GM18520 (cell line): ENCODE measurements around the gene NKX2-8.
A peak's percentile ranks its signal among the peaks of the same experiment; 100 is the strongest.
"Not testable (repeated sequence)": the region's sequence is repeated elsewhere in the genome, so short reads cannot be mapped to it uniquely, and the experiment has no call there.

ENCODE experiments used
- ATAC-seq: cut with Tn5 transposase; IDR thresholded peaks from one replicate; pipeline ENCODE4 v1.9.1; 2021; ENCODE audit not compliant: unreplicated experiment

NKX2-8 gene

GRCh38 chr14:36580856-36581831 lies 1.3 kb downstream of the NKX2-8 start:
- no peak for ATAC-seq

- ATAC-seq, result no peak
These were observed 2.1 kb downstream of the NKX2-8 start for GRCh38 chr14:36580141-36580855.

GRCh38 chr14:36579573-36580140 lies 2.8 kb downstream of the NKX2-8 start:
- no peak for ATAC-seq

GRCh38 chr14:36579001-36579555 lies 3.3 kb downstream of the NKX2-8 start:
- no peak for ATAC-seq

GRCh38 chr14:36570065-36570464 lies 12.3 kb downstream of the NKX2-8 start:
- no peak for ATAC-seq

- ATAC-seq, result no peak
These were observed 25.5 kb downstream of the NKX2-8 start for GRCh38 chr14:36556811-36557433.

- ATAC-seq, result no peak
These were observed 26.2 kb downstream of the NKX2-8 start for GRCh38 chr14:36555998-36556743.

GRCh38 chr14:36553656-36554260 lies 28.7 kb downstream of the NKX2-8 start:
- ATAC-seq, result peak; percentile 57

GRCh38 chr14:36550899-36551298 lies 31.5 kb downstream of the NKX2-8 start:
- ATAC-seq, result no peak

GRCh38 chr14:36544280-36544679 lies 38.1 kb downstream of the NKX2-8 start:
- ATAC-seq, result not testable (repeated sequence)

GRCh38 chr14:36538051-36538450 lies 44.4 kb downstream of the NKX2-8 start:
- no peak for ATAC-seq
